Testis (tissue), 3 donors: Measurements from ENCODE around the gene CELF2. TPM values are rescaled to one million over a fixed set of nuclear protein-coding genes. Genes with fewer than 3 reads are reported as not detected.
A peak's percentile ranks its signal among the peaks of the same experiment; 100 is the strongest.

Source experiments
- DNase-seq: peaks from one replicate; pipeline ENCODE4 v3.0.0-alpha.2; 2019
- H3K27ac ChIP-seq, 2 donors: fragments of 200-600 bp; sonication (generic); one replicate each; pipeline ENCODE4 v1.5.1; 2019
- H3K27me3 ChIP-seq: fragments of 200-600 bp; sonication (generic); one replicate; pipeline ENCODE4 v1.5.1; 2019
- H3K36me3 ChIP-seq: fragments of 200-600 bp; sonication (generic); one replicate; pipeline ENCODE4 v1.5.1; 2017; ENCODE audit warnings: low read depth; ENCODE audit errors: missing control alignments
- H3K4me1 ChIP-seq: fragments of 200-600 bp; sonication (generic); one replicate; pipeline ENCODE4 v1.5.1; 2019
- H3K4me3 ChIP-seq, 2 donors: fragments of 200-600 bp; sonication (generic); one replicate each; pipeline ENCODE4 v1.5.1; 2017 to 2019
- H3K9me3 ChIP-seq: fragments of 200-600 bp; sonication (generic); one replicate; pipeline ENCODE4 v1.5.1; 2017
- POLR2A ChIP-seq: fragments of 450-650 bp; IDR thresholded peaks from one replicate; pipeline ENCODE4 v1.6.1; 2017; ENCODE audit warnings: antibody characterized with exemption, mild to moderate bottlenecking, moderate library complexity
- WGBS, 2 donors: methylation state at CpG; one replicate each; pipeline ENCODE4 v1.1.5; 2018; 5-methylcytosine and 5-hydroxymethylcytosine counted together
- intact Hi-C: fragments of 100-400 bp; cut with DNase I; formaldehyde crosslinking; loops from one replicate; pipeline ENCODE4 v1.15.1; 2023; ENCODE audit warnings: low total_unique reads
- polyA plus RNA-seq: library from polyadenylated mRNA; stranded (reverse); fragments of 350-450 nt; fragmentation: Illumina TruSeq; extraction: RNeasy Lipid Tissue Mini Kit (QIAGEN cat#74804); gene quantifications from one replicate; pipeline ENCODE4 v1.2.3, GENCODE V29; 2014; ENCODE audit warnings: low read depth, low replicate concordance; ENCODE audit not compliant: insufficient read depth
- total RNA-seq, 2 donors: library from RNA; depleted of rRNA; stranded (reverse); fragments of >200 nt; gene quantifications; one replicate each; pipeline ENCODE4 v1.2.3, GENCODE V29; 2016
- TF ChIP-seq, protein P1 (sequence below), 3 experiments: fragments of 450-650 bp in 2 of 3; fragments of 200-600 bp in 1 of 3; sonication (generic) in 1 of 3; IDR thresholded peaks; one replicate each; pipeline ENCODE4 v1.5.1; 2016 to 2019; ENCODE audit warnings: antibody characterized with exemption in 3 of 3, mild to moderate bottlenecking in 2 of 3, moderate library complexity in 1 of 3

CELF2 gene
- total and polyA plus RNA-seq, 3 donors from 2014 or later, result 17.5 to 41.6 (median 27.8) TPM

DNA sequence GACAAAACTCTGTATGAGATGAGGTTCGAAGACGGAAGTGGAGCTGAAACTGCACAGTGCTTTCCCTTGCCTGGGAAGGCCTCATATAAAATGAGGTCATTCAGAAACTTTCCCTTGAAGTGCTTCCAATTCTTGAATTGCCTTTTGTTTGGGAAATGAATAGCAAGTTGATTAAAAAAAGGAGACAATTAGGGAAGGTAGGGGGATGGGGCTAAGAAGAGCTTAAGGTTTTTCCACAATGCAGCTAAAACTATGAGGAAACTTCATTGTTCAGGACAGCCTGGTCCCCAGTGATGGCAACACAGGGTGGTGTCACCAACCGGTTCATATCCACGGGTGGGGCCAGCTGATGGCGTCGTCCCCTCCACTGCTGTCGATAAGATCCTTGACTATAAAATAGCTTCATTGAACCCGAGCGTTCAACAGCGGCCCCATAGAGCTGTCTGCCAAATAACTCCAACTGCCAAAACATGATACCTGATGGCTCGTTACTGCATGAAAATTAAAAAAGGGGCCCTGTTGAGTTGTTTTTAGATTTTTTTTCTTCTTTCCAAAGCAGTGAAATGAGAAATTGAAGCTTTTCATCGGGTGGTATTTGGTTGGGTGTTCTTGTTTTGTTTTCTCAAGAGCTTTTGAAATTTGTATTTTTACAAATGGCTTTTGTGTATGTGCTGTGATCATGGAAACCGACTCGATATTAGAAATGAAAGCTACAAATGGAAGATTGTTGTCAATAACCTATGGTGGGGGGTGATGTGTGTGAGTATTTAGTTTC, 2.8 kb upstream of the CELF2 start:
- Histone ChIP-seq H3K27ac (no peak overlapping the region), H3K27me3 (no peaks in the 10 kb centered on the region), H3K9me3 (no peaks in the 10 kb centered on the region), H3K4me3 (no peak overlapping the region), H3K4me1 (no peaks in the 10 kb centered on the region), H3K36me3 (no peaks in the 10 kb centered on the region)
- TF ChIP-seq, protein P1, sequence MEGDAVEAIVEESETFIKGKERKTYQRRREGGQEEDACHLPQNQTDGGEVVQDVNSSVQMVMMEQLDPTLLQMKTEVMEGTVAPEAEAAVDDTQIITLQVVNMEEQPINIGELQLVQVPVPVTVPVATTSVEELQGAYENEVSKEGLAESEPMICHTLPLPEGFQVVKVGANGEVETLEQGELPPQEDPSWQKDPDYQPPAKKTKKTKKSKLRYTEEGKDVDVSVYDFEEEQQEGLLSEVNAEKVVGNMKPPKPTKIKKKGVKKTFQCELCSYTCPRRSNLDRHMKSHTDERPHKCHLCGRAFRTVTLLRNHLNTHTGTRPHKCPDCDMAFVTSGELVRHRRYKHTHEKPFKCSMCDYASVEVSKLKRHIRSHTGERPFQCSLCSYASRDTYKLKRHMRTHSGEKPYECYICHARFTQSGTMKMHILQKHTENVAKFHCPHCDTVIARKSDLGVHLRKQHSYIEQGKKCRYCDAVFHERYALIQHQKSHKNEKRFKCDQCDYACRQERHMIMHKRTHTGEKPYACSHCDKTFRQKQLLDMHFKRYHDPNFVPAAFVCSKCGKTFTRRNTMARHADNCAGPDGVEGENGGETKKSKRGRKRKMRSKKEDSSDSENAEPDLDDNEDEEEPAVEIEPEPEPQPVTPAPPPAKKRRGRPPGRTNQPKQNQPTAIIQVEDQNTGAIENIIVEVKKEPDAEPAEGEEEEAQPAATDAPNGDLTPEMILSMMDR (IDR thresholded peaks at IDR 0.05), result no peak
- WGBS, 2 donors, result 77 to 88% methylated on average over 14 of the region's 14 CpGs
- intact Hi-C loops, result no loop called here
- no peak for DNase-seq

DNA sequence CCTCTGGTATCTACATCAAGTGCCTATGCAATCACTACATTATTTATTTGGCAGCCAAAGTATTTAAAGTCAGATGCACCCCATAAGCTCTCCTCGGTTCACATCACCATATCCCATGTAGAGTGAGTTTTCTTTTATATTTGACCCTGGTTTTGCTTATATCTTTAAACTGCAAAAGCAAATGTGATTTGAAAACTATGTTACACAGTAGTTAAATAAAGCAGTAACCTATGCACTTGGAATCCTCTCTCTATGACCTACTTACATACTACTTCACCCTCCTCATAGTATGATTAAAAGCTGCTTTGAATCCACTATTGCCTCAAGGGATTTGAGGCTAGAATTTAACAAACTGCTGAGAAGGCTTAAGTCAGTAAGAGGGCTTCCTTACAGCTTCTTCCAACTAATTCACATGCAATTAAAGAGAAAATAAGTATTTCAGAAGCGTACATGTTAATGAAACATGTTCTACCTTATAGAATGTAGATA, 2.2 kb upstream of the CELF2 start:
- H3K9me3 ChIP-seq, result no peaks in the 10 kb centered on the region
- H3K27ac ChIP-seq, result no peak overlapping the region
- H3K36me3 ChIP-seq, result no peaks in the 10 kb centered on the region
- H3K4me3 ChIP-seq, result no peak overlapping the region
- WGBS, 2 donors, result 88 to 94% methylated on average over 2 of the region's 2 CpGs
- H3K4me1 ChIP-seq, result no peaks in the 10 kb centered on the region
- H3K27me3 ChIP-seq, result no peaks in the 10 kb centered on the region
- TF ChIP-seq POLR2A, result no peak
- TF ChIP-seq, protein P1 (IDR thresholded peaks at IDR 0.05), result no peak
- intact Hi-C loops, result no loop called here
- DNase-seq, result no peak

DNA sequence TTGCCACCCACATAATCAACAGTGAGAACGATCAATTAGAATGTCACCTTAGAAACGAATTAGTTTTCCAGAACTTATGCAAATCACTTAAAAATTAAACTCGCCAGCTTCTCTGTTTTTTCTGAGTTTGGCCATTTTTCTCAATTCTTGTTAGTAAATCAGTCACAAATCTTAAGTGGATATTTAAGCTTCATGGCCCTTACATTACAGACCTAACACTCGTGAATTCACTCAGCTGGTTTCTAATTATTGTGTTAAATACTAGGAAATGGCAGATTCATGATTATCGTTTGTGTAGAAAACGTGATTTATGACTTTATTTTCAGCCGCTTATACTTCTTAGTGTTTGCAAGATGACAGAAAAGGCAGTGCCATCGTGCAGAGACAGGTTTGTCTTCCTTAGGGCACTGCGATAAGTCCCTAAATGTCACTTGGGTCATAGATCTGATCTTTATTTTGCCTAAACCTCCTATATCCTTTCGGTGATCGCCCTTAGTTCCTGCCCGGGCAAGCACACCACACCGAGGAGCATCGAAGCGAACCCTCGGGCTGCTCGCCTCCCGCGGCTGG, 587 bp upstream of the CELF2 start:
- peak overlapping the region; percentile 69 to 87 for H3K4me3 ChIP-seq
- intact Hi-C loops, result no loop called here
- H3K9me3 ChIP-seq, result no peaks in the 10 kb centered on the region
- TF ChIP-seq, protein P1 (IDR thresholded peaks at IDR 0.05), result no peak
- TF ChIP-seq POLR2A, result no peak
- H3K27me3 ChIP-seq, result no peaks in the 10 kb centered on the region
- H3K36me3 ChIP-seq, result no peaks in the 10 kb centered on the region
- H3K4me1 ChIP-seq, result no peaks in the 10 kb centered on the region
- peak; percentile 54 for DNase-seq
- H3K27ac ChIP-seq, result peak overlapping the region; percentile 82 to 88
- 24 to 33% methylated on average over 15 to 17 of the region's 19 CpGs for WGBS, 2 donors

DNA sequence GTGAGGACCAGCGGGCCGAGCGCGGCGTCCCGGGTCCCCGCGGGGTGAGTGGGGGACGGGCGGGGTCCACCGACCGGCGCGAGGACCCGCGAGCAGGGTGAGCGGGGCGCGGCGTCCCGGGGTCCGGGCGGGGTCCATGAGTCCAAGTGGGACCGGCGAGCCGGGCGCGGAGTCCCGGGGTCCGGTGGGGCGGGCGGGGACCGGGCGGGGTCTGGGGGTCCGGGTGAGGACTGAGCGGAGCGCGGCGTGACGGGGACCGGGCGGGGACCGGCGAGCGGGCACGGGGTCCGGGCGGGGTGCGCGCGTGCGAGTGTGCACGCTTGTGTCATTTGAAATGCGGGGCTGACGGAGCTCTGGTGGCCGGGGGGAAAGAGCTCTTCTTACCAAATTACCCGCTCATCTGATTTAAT, 765 bp downstream of the CELF2 start:
- WGBS, 2 donors, result 0 to 5% methylated on average over 5 to 45 of the region's 57 CpGs
- H3K27me3 ChIP-seq, result no peaks in the 10 kb centered on the region
- peak overlapping the region; percentile 75 to 88 for H3K27ac ChIP-seq
- no peaks in the 10 kb centered on the region for H3K4me1 ChIP-seq
- DNase-seq, result peak; percentile 34
- TF ChIP-seq, protein P1 (IDR thresholded peaks at IDR 0.05), result no peak
- TF ChIP-seq POLR2A, result no peak
- H3K9me3 ChIP-seq, result no peaks in the 10 kb centered on the region
- intact Hi-C loops, result no loop called here
- H3K4me3 ChIP-seq, result peak overlapping the region; percentile 71 to 87
- H3K36me3 ChIP-seq, result no peaks in the 10 kb centered on the region
